SJSA1 (cell line): ENCODE data around the gene KLF13. TPM values are rescaled to one million over a fixed set of nuclear protein-coding genes. Genes with fewer than 3 reads are reported as not detected.

Experiments used
- DNase-seq, 2 experiments: peaks; one replicate each; pipeline ENCODE4 v3.0.0-alpha.2; 2015 to 2020; ENCODE audit warnings: low spot score in 2 of 2, low read depth in 1 of 2
- H3K27ac ChIP-seq: fragments of 250-450 bp; sonication (Bioruptor Pico); 2 replicates; pipeline ENCODE4 v1.5.1; 2020; ENCODE audit warnings: mild to moderate bottlenecking, moderate library complexity
- H3K27me3 ChIP-seq: fragments of 250-450 bp; sonication (Bioruptor Pico); replicated peaks from 2 replicates; pipeline ENCODE4 v1.5.1; 2020; ENCODE audit warnings: mild to moderate bottlenecking, moderate library complexity
- H3K36me3 ChIP-seq: fragments of 250-450 bp; sonication (Bioruptor Pico); 2 replicates; pipeline ENCODE4 v1.5.1; 2020; ENCODE audit warnings: mild to moderate bottlenecking
- H3K4me1 ChIP-seq: fragments of 250-450 bp; sonication (Bioruptor Pico); replicated peaks from 2 replicates; pipeline ENCODE4 v1.6.1; 2021; ENCODE audit warnings: mild to moderate bottlenecking
- H3K4me3 ChIP-seq: fragments of 250-450 bp; sonication (Bioruptor Pico); 2 replicates; pipeline ENCODE4 v1.5.1; 2020; ENCODE audit warnings: mild to moderate bottlenecking
- H3K9me3 ChIP-seq: fragments of 250-450 bp; sonication (Bioruptor Pico); replicated peaks from 2 replicates; pipeline ENCODE4 v1.5.1; 2020; ENCODE audit warnings: mild to moderate bottlenecking
- total RNA-seq: library from RNA; depleted of rRNA; stranded (reverse); fragments of >200 nt; shearing (Covaris generic); gene quantifications from 2 replicates; pipeline ENCODE4 v1.2.3, GENCODE V29; 2014

KLF13 gene
- total RNA-seq, 1 experiment from 2014 or later: 60.4 TPM

DNA sequence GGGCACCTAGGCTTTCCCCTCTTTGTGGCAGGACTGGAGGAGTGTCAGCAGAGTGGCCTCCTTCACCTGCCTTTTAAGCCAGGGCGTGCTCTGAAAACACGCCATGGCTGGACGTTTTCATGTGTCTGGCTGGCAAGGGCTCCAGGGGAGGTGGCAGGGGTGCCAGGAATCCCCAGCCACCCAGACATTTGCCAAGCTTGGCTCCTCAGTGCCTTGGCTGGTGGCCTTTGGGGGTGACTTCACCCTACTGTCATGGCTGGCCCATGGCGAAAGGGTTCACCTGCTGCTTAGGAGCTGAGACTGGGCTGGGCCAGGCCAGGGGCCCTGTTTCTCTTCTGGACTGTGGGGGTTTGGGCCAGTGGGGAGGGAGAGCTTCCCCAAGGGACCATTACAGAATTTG, 17.6 kb downstream of the KLF13 start:
- Histone ChIP-seq H3K27me3 (no peaks in the 10 kb centered on the region), H3K27ac (no peak overlapping the region), H3K4me1 (peaks cover 60% of the 10 kb centered on the region), H3K9me3 (no peaks in the 10 kb centered on the region), H3K4me3 (no peak overlapping the region), H3K36me3 (peaks cover 36% of the 10 kb centered on the region)
- no peak for DNase-seq

DNA sequence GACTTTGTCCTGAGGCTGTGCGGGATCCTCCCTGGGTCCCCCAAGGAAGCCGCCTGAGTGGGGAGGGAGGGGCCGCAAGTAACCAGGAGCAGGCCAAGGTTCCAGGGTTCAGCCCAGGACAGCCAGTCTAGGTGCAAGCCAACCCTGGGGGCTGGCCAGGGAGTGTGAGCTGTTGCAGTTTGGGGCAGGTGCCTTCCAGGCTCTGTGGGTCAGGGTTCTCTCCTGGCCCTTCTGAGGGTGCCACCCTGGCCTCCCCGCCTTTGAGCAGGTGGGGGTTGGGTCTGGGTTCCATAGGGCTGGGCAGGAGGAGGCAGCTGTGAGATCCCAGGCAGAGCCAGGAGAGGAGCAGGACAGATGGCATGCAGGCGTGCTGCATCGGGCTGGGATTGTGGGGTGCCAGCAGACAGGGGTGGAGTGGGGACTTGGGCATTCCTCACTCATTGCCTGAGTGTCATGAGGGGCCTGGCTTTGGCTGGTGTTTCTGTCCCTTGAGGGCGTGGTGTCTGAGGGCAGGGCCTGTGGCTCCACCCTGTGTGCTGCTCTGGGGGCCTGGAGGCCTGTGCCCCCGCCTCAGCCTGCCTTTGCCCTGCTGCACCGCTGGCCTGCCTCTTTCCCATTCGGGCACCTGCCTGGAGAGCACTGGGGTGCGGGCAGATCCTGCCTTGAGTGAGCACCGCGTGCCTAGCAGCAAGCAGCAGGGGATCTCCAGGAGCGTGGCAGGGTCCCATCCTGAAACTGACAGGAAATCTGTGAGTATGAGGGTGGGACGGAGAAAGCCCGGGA, 18.4 kb downstream of the KLF13 start:
- peak in 1 of 2 experiments; percentile 40 for DNase-seq
- Histone ChIP-seq H3K4me1 (peaks cover 52% of the 10 kb centered on the region), H3K27me3 (no peaks in the 10 kb centered on the region), H3K4me3 (peak overlapping the region; percentile 30), H3K27ac (peak overlapping the region; percentile 65), H3K36me3 (peaks cover 31% of the 10 kb centered on the region), H3K9me3 (no peaks in the 10 kb centered on the region)

DNA sequence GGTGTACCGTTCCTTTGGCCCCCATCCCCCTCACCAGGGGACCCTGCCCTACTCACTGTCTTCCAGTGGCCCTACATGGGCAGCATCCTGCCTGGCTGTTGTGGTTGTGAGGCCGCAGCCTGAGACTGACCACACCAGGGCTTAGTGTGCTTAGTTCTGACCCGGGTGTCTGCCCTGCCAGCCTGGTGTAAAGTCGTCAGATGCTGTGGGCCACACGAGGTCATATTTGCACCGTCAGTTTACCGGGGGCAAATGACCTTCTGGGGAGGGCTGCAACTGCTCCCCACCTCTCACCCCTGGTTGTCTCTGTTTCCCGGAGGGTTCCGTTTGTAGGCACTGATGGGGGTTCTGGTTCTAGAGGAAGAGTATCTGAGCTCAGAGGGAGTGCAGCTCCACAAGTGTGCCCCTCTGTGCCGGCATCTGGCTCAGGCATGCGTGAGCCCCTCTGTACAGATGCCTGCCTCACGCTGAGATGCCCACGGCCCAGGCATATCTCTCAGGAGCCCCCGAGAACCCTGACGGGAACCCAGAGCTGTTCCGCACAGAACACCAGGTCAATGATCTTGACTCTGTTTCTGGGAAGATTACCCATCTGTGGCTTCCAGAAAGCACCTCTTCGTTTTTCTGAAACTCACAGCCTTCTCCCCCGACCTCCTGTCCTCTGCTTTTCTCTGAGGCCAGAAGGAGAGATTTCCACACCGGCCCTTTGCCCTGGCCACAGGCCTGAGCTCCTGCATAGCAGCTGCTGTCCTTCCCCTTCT, 19.2 kb downstream of the KLF13 start:
- Histone ChIP-seq H3K9me3 (no peaks in the 10 kb centered on the region), H3K36me3 (peaks cover 33% of the 10 kb centered on the region), H3K27ac (peak overlapping the region; percentile 65), H3K4me3 (peak overlapping the region; percentile 30), H3K27me3 (no peaks in the 10 kb centered on the region), H3K4me1 (peaks cover 53% of the 10 kb centered on the region)
- DNase-seq: peak in 1 of 2 experiments; percentile 42

DNA sequence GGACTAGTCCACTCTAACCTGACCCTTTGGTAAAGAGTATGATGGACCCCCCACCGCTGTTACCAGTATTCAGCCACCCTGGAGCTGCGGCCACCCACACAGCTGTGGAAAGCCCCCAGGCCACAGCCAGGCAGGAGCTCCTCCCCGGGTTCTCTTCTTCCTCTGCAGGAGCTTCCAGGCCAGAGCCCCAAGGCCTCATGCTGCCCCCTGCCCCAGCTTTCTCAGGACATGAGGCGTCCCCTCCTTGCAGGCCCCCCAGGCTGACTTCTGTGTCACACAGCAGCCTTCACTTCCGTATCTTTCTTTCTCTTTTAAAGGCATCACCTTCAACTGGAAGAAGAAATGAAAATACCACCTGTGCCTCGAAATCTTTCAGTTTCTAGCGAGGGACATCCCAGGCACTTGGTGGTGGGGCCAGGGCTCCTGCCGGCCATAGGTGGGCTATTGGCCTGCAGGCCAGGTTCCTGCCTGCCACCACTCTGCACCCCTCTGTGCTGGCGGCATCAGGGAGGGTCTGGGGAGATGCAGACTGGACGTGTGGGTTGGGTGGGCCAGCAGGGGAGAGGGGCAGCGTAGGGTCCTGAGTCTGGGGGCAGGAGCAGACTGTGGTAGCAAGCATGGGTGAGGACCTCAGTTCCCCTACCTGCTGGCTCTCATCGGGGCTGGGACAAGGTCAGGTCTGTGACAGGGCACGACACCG, 19.9 kb downstream of the KLF13 start:
- DNase-seq: peak; percentile 88 to 92

DNA sequence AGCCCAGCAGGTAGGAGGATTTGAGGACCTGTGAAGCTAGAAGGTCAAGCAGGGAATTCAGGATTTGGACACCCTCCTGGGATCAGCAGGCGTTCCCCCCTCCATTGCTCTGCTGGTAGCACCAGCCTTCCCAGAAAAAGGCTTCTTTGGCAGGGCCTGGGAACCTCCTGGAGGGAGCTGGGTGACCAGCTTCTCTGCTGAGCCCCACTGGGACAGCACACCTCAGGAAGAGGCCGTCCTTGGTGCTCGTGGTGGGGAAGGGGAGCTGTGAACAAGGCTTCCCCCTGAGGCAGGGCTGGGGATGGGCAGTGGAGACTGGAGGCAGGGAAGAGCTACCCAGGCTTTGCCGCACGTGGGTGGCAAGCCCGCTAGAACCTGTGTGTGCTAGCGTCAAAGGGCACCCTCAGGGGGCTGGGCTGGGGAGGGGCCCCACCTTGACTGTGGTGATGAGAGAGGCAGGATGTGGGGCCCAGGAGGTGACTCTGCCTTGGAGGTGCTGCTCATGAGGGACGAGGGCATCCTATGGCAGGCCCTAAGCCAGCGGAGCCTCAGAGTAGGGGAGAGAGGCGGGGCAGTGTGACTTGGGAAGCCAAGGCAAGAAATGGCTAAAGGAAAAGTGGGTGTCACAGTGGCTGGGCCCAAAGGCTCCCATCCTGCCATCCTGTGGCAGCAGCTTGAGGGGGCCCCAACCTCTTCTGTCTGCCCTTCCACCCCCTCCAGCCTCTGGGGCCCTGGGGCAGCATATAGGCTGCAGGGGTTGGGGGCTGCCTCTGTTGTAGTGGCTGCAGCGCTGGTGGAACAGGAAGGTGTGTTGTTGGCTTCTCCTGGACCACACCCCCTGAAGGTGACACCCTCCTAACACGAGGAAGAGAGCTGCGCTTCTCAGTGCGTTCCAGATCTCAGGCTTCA, 20.7 kb downstream of the KLF13 start:
- Histone ChIP-seq H3K27ac (peak overlapping the region; percentile 65), H3K4me1 (peaks cover 68% of the 10 kb centered on the region), H3K27me3 (no peaks in the 10 kb centered on the region), H3K4me3 (no peak overlapping the region), H3K36me3 (peaks cover 33% of the 10 kb centered on the region), H3K9me3 (no peaks in the 10 kb centered on the region)
- DNase-seq: no peak

More for the DNA sequence above, 19.9 kb downstream of the KLF13 start:
- Histone ChIP-seq H3K36me3 (peaks cover 33% of the 10 kb centered on the region), H3K4me1 (peaks cover 60% of the 10 kb centered on the region), H3K9me3 (no peaks in the 10 kb centered on the region), H3K27me3 (no peaks in the 10 kb centered on the region), H3K4me3 (peak overlapping the region; percentile 30), H3K27ac (peak overlapping the region; percentile 65)

DNA sequence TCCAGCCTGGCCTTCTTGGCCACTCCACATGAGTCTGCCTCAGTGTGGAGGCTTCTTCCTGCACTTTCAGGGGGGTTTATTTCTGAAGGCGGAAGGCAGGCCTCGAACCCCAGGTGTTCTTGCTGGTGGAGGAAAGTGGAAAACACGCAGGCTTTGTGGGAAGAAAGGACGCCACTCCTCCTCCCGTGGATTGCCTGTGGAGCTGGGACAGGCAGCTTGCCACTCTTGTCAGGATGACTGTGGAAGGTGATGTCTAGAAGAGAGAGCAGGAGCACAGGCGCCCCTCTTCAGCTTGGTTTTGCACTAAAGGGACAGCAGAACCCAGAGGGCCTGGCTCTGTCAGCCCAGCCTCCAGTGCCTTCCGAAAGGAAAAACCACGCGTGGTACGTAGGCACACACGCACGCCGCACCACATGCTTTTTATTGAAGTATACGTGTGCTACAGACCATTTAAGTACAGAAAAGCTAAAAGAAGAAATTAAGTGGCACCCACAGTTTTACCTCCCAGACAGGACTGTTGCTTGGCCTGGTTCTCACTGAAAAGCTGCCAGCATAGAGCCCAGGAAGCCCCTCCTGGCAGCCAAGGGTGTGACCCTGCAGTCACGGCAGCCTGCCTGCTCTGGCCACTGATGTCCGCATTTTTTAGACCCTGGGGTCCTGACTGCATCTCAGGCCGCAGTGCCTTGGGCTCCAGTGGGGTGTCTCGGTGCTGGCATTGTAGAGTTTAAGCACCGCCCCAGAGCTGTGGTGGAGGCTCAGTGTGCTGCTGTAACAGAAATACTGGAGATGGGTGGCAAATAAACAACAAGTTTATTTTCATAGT, 21.6 kb downstream of the KLF13 start:
- no peaks in the 10 kb centered on the region for H3K27me3 ChIP-seq
- H3K4me1 ChIP-seq: peaks cover 77% of the 10 kb centered on the region
- H3K4me3 ChIP-seq: no peak overlapping the region
- no peak overlapping the region for H3K27ac ChIP-seq
- H3K9me3 ChIP-seq: no peaks in the 10 kb centered on the region
- no peak for DNase-seq
- peaks cover 33% of the 10 kb centered on the region for H3K36me3 ChIP-seq

DNA sequence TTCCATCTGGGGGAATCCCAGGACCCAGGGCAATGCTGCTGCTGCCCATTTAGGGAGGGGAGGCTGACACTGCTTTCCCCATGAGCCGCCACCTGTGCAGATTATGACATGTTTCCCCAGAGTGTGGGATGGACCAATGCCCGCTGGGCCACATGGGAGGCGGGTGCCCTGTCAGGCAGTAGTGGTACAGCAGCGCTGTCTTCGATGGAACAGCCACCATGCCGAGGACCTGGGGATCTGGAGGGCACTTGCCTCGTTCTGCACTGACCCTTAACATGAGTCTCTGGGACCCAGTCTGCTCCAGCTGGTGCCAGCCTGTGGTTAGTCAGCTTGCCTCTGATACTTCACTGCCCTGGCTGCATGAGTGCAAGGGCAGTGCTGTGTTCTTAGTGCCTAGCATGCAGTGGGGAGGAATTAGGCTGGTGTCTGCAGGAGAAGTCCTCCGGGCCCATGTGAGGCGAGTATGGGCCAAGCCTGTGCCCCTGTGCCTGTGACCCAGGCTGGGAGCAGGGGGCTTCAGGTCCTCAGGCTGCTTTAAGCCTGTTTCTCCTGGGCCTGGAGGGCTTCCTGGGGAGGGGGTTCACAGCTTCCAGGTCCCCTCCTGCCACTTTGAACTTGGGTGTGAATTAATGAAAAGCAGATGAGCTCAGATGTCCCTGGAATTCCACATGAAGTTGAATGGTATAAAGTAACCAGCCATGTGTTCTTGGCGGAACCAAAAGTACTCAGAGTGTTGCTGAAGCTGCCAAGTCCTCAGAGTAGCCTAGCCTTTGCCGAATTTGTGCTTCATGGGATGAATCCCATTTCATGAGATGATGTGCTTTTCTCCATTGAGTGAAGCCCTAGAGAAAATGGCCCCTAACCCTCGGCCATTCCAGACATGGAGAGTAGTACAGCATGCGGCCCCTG, 22.9 kb downstream of the KLF13 start:
- no peaks in the 10 kb centered on the region for H3K9me3 ChIP-seq
- H3K27me3 ChIP-seq: no peaks in the 10 kb centered on the region
- no peak overlapping the region for H3K4me3 ChIP-seq
- H3K27ac ChIP-seq: no peak overlapping the region
- H3K36me3 ChIP-seq: peaks cover 34% of the 10 kb centered on the region
- DNase-seq: no peak
- H3K4me1 ChIP-seq: peaks cover 84% of the 10 kb centered on the region

DNA sequence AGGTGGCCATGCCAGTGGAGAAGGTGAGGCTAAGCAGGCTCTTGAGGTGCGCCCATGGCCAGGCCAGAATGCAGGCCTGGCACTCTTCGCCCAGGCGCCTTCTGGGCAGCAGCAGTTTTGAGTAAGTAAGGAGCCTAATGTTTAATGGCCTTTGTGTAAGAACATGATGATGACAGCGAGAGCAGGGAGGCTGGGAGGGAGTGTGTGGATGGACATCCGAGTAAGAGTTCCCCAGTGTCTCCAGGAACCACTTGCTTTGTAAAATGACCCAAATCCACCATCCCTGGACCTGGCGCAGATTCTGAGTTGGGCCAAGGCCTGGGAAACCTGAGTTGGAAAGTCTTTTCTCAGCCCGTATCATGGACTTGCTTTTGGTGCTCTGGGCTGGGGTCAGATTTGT, 24.1 kb downstream of the KLF13 start:
- H3K27me3 ChIP-seq: no peaks in the 10 kb centered on the region
- H3K4me1 ChIP-seq: peaks cover 74% of the 10 kb centered on the region
- H3K4me3 ChIP-seq: no peak overlapping the region

DNA sequence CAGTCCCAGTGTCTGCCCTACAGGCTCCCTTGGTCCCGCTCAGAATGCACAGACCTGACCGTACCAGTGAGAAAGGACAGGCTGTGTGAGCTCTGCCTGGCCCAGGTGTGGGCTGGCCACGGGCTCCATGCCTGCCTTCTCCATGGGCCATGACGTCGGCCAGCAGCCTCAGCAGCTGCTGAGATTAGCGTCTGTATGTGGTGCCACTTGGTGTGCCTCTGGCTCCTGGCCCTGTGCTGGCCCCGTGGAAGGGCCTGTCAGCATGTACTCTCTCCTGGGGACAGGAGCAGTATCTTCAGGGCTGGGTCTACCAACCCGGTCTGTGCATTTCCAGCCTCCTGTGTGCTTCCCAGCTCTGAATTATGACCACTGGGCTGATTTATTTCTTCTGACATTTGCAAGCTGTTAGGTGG, 25.7 kb downstream of the KLF13 start:
- Histone ChIP-seq H3K36me3 (peaks cover 32% of the 10 kb centered on the region), H3K27me3 (no peaks in the 10 kb centered on the region), H3K4me1 (peaks cover 74% of the 10 kb centered on the region), H3K9me3 (no peaks in the 10 kb centered on the region), H3K4me3 (no peak overlapping the region), H3K27ac (peak overlapping the region; percentile 81)
- DNase-seq: no peak

More for the DNA sequence above, 24.1 kb downstream of the KLF13 start:
- no peak for DNase-seq
- Histone ChIP-seq H3K27ac (no peak overlapping the region), H3K9me3 (no peaks in the 10 kb centered on the region), H3K36me3 (peaks cover 42% of the 10 kb centered on the region)

DNA sequence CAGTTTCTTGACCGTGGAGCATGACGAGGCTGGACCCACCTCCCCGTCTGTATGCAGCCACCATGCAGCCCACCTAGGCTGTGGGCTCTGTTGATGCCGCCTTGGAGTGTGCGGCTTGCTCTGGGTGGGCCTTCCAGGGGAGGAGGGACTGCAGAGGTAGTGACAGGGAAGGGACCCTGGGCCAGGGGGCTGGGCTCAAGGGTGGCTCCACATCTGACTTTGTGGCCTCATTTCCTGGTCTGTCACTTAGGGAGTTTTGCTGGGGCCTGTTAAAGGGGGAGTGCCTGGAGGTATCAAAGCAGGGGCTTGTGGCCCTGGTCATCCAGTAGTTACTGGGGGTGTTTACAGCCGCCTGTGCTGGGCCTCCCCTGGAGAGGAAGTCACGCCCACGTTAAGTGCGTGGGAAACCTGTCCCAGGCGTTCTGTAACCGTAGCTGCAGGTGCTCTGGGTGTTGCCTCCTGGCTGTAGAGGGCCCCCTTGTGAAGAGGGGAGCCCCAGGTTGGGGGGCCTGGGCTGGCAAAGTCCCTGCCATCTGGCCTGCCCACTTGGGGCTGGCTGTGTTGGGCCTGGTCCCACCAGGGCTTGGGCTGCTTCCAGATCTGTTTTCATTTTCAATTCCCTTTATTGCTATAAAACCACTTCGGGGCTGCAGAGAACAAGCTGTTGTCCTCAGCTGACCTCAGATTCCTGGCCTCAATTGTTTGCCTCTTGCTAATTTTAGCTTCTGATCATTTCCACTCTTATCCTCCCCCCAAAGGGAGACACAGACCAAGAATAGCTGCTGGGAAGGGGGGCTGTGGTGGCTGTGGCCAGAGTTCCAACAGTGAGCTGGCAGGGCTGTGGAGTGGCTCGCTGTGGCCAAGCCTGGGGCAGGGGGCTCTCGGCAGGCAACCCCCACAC, 26.5 kb downstream of the KLF13 start:
- Histone ChIP-seq H3K27me3 (no peaks in the 10 kb centered on the region), H3K9me3 (no peaks in the 10 kb centered on the region), H3K4me1 (peaks cover 74% of the 10 kb centered on the region), H3K4me3 (no peak overlapping the region), H3K27ac (peak overlapping the region; percentile 81), H3K36me3 (peaks cover 26% of the 10 kb centered on the region)
- peak; percentile 87 to 91 for DNase-seq

DNA sequence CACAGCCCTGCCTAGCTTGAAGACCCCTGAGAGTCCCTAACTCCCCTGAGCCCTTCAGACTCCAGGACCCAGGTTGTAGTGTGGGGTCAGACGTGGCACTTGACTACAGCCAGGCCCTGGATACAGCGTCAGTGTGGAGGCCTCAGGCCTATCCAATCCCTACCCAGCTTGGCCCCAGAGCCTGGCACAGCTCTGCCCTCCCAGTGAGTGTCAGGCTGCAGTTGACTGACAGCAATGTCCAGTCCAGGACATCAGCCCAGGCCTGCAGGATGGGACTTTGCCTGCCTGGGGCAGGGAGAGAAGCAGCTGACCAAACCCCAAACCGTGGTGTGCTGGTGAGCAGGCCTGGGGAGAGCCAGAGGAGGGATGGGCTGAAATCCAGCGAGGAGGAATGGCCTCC, 27.3 kb downstream of the KLF13 start:
- Histone ChIP-seq H3K27me3 (no peaks in the 10 kb centered on the region), H3K9me3 (no peaks in the 10 kb centered on the region), H3K4me1 (peaks cover 74% of the 10 kb centered on the region), H3K4me3 (no peak overlapping the region), H3K36me3 (peaks cover 26% of the 10 kb centered on the region), H3K27ac (peak overlapping the region; percentile 81)
- DNase-seq: no peak
